ENCODE results near the gene CDH13.

The CDH13 gene

GRCh38 chr16:82758406-82758805 is 131.6 kb downstream of the CDH13 start:
- no peaks in the 10 kb centered on the region for H3K4me1 ChIP-seq (ENCODE audit: control insufficient read depth, insufficient read depth, low read length)
- ChIA-PET CTCF (no interaction called here), POLR2A (no interaction called here)
- TF ChIP-seq KLF10 (tag by site-specific recombination; IDR thresholded peaks at IDR 0.05) (no peak), KLF1 (tag by site-specific recombination; IDR thresholded peaks at IDR 0.05) (no peak), ZNF629 (tag by site-specific recombination; IDR thresholded peaks at IDR 0.05) (no peak), REPIN1 (tag by site-specific recombination; IDR thresholded peaks at IDR 0.05; ENCODE audit: low read depth) (no peak), ZNF366 (tag by site-specific recombination; conservative IDR thresholded peaks at IDR 0.05) (no peak), KLF9 (tag by site-specific recombination; IDR thresholded peaks at IDR 0.05; ENCODE audit: low read depth) (no peak), SCRT2 (tag by site-specific recombination; IDR thresholded peaks at IDR 0.05) (no peak), ZBTB10 (tag by site-specific recombination; IDR thresholded peaks at IDR 0.05) (no peak), ZNF24 (tag by site-specific recombination; IDR thresholded peaks at IDR 0.05) (no peak), ZNF202 (tag by site-specific recombination; IDR thresholded peaks at IDR 0.05; ENCODE audit: borderline replicate concordance) (no peak), ZBTB21 (tag by site-specific recombination; IDR thresholded peaks at IDR 0.05) (no peak), ZBTB26 (tag by site-specific recombination; optimal IDR thresholded peaks at IDR 0.05) (no peak), ZNF561 (tag by site-specific recombination; IDR thresholded peaks at IDR 0.05; ENCODE audit: borderline replicate concordance) (no peak), ZNF266 (tag by site-specific recombination; IDR thresholded peaks at IDR 0.05; ENCODE audit: low read depth) (no peak)
- no peaks in the 10 kb centered on the region for H3K9me3 ChIP-seq (ENCODE audit: control insufficient read depth, insufficient read depth, low read depth, low read length)
- H3K4me3 ChIP-seq (ENCODE audit: low read depth, low read length) = no peak overlapping the region
- H3K36me3 ChIP-seq (ENCODE audit: control insufficient read depth in 2 of 2, insufficient read depth in 1 of 2, low read length in 2 of 2) = no peaks in the 10 kb centered on the region
- no peak overlapping the region for H3K27ac ChIP-seq (ENCODE audit: extremely low read depth, low read depth, low read length)

- no peak overlapping the region for H3K4me3 ChIP-seq (ENCODE audit: low read depth, low read length)
- CTCF ChIA-PET = interaction anchor here (0.7 kb wide), 1 partner anchor 106 kb away, joined by 3 read pairs; no protein-coding TSS in a partner anchor
- no peak overlapping the region for H3K27ac ChIP-seq (ENCODE audit: extremely low read depth, low read depth, low read length)
- H3K36me3 ChIP-seq (ENCODE audit: control insufficient read depth in 2 of 2, insufficient read depth in 1 of 2, low read length in 2 of 2) = no peaks in the 10 kb centered on the region
- TF ChIP-seq MZF1 (tag by site-specific recombination; IDR thresholded peaks at IDR 0.05; ENCODE audit: borderline replicate concordance) (no peak), ZNF274 (IDR thresholded peaks at IDR 0.05; ENCODE audit: low read length) (no peak), ZNF274 (tag by site-specific recombination; IDR thresholded peaks at IDR 0.05; ENCODE audit: borderline replicate concordance) (no peak), ZNF560 (tag by site-specific recombination; IDR thresholded peaks at IDR 0.05; ENCODE audit: borderline replicate concordance) (no peak), ZNF488 (tag by site-specific recombination; IDR thresholded peaks at IDR 0.05) (no peak), ZNF707 (tag by site-specific recombination; IDR thresholded peaks at IDR 0.05) (no peak), ZNF138 (tag by site-specific recombination; IDR thresholded peaks at IDR 0.05; ENCODE audit: borderline replicate concordance) (no peak), BCL11A (tag by site-specific recombination; IDR thresholded peaks at IDR 0.05; ENCODE audit: low read depth) (no peak), ZNF530 (tag by site-specific recombination; IDR thresholded peaks at IDR 0.05; ENCODE audit: low read depth) (no peak), ZNF555 (tag by site-specific recombination; conservative IDR thresholded peaks at IDR 0.05) (no peak), ZNF175 (tag by site-specific recombination; IDR thresholded peaks at IDR 0.05) (no peak)
- H3K9me3 ChIP-seq (ENCODE audit: control insufficient read depth, insufficient read depth, low read depth, low read length) = no peaks in the 10 kb centered on the region
- H3K4me1 ChIP-seq (ENCODE audit: control insufficient read depth, insufficient read depth, low read length) = no peaks in the 10 kb centered on the region
- POLR2A ChIA-PET = no interaction called here
Observed at GRCh38 chr16:82758904-82759303, 132.1 kb downstream of the CDH13 start.

Measured in HEK293 (cell line).